TTC549 (cell line): ENCODE data around the gene PSORS1C1.
"Not testable (repeated sequence)": the region's sequence is repeated elsewhere in the genome, so short reads cannot be mapped to it uniquely, and the experiment has no call there.

Source experiments
- FAIRE-seq: peaks from 2 replicates; lab custom pipeline; 2012; peaks lifted over from hg19 to GRCh38; lab: Jason Lieb, UNC

Gene PSORS1C1

GRCh38 chr6:31114541-31114878 lies at the start of gene PSORS1C1:
Gene PSORS1C1, plus strand, starts transcription at chr6:31114800. Its CDS starts 14,833 bp downstream, at chr6:31129633.
- FAIRE-seq, result no peak

GRCh38 chr6:31065556-31065955 lies 49.0 kb upstream of the PSORS1C1 start:
- no peak for FAIRE-seq

GRCh38 chr6:31067028-31067427 lies 47.6 kb upstream of the PSORS1C1 start:
- FAIRE-seq, result not testable (repeated sequence)

- not testable (repeated sequence) for FAIRE-seq
Observed at GRCh38 chr6:31067891-31068668, 46.5 kb upstream of the PSORS1C1 start.

- FAIRE-seq, result peak; percentile 37
Observed at GRCh38 chr6:31068669-31069340, 45.8 kb upstream of the PSORS1C1 start.

GRCh38 chr6:31070711-31071197 lies 43.8 kb upstream of the PSORS1C1 start:
- FAIRE-seq, result peak; percentile 15

- FAIRE-seq, result no peak
Observed at GRCh38 chr6:31074401-31074800, 40.2 kb upstream of the PSORS1C1 start.

GRCh38 chr6:31075528-31075927 lies 39.1 kb upstream of the PSORS1C1 start:
- no peak for FAIRE-seq

- no peak for FAIRE-seq
Observed at GRCh38 chr6:31076611-31077010, 38.0 kb upstream of the PSORS1C1 start.

GRCh38 chr6:31079656-31080261 lies 34.8 kb upstream of the PSORS1C1 start:
- peak; percentile 32 for FAIRE-seq

GRCh38 chr6:31081872-31082271 lies 32.7 kb upstream of the PSORS1C1 start:
- FAIRE-seq, result no peak

- FAIRE-seq, result no peak
Observed at GRCh38 chr6:31083742-31084354, 30.8 kb upstream of the PSORS1C1 start.

GRCh38 chr6:31086788-31087440 lies 27.7 kb upstream of the PSORS1C1 start:
- FAIRE-seq, result no peak

GRCh38 chr6:31087494-31088089 lies 27.0 kb upstream of the PSORS1C1 start:
- FAIRE-seq, result peak; percentile 89

- FAIRE-seq, result no peak
Observed at GRCh38 chr6:31090275-31090972, 24.2 kb upstream of the PSORS1C1 start.

- no peak for FAIRE-seq
Observed at GRCh38 chr6:31090973-31091364, 23.6 kb upstream of the PSORS1C1 start.

GRCh38 chr6:31091680-31092079 lies 22.9 kb upstream of the PSORS1C1 start:
- no peak for FAIRE-seq

- FAIRE-seq, result no peak
Observed at GRCh38 chr6:31092238-31092637, 22.4 kb upstream of the PSORS1C1 start.

GRCh38 chr6:31092769-31093505 lies 21.7 kb upstream of the PSORS1C1 start:
- FAIRE-seq, result no peak

- no peak for FAIRE-seq
Observed at GRCh38 chr6:31094389-31094881, 20.2 kb upstream of the PSORS1C1 start.
